Stimulated activated naive B cell treated with anti-CD40 and anti-IgM and Interleukin-4, amounts not matched to agents 10 μg/mL and 1 μg/mL and 100 μg/mL, for 72 hours (primary cell): ENCODE results near the gene NELFB.

ENCODE experiments used
- ATAC-seq, 2 donors: fragments of 150-1000 bp; cut with Tn5 transposase; replicated peaks; 2 replicates each; pipeline ENCODE4 v1.10.0; 2021; ENCODE audit warnings: moderate library complexity in 1 of 2
- DNase-seq: peaks from one replicate; pipeline ENCODE4 v3.0.0; 2021
- H3K27ac Mint-ChIP-seq: one replicate; pipeline ENCODE4 v1.8.0; 2022; ENCODE audit warnings: mild to moderate bottlenecking, mixed read lengths
- H3K27me3 Mint-ChIP-seq, 2 donors: one replicate each; pipeline ENCODE4 v1.8.0; 2022; ENCODE audit warnings: mixed read lengths in 2 of 2
- H3K36me3 Mint-ChIP-seq, 2 donors: one replicate each; pipeline ENCODE4 v1.8.0; 2022; ENCODE audit warnings: mixed read lengths in 2 of 2, mild to moderate bottlenecking in 1 of 2
- H3K4me1 Mint-ChIP-seq, 2 donors: one replicate each; pipeline ENCODE4 v1.8.0; 2022; ENCODE audit warnings: mixed read lengths in 2 of 2, mild to moderate bottlenecking in 1 of 2
- H3K4me3 Mint-ChIP-seq, 2 donors: one replicate each; pipeline ENCODE4 v1.8.0; 2022; ENCODE audit warnings: mild to moderate bottlenecking in 2 of 2, mixed read lengths in 2 of 2, moderate library complexity in 1 of 2
- H3K9me3 Mint-ChIP-seq, 2 donors: one replicate each; pipeline ENCODE4 v1.8.0; 2022; ENCODE audit warnings: mixed read lengths in 2 of 2, mild to moderate bottlenecking in 1 of 2

Gene NELFB

GRCh38 chr9:137254624-137255447 lies at the start of gene NELFB:
Gene NELFB, plus strand, starts transcription at chr9:137255327.
- Mint-ChIP-seq H3K9me3 (no peaks in the 10 kb centered on the region), H3K4me3 (peak within 1 kb of the TSS; percentile 82), H3K36me3 (peaks cover 0 to 8% of the 10 kb centered on the region in 2 donors), H3K27me3 (no peaks in the 10 kb centered on the region), H3K4me1 (peaks cover 18 to 32% of the 10 kb centered on the region in 2 donors), H3K27ac (peak within 1 kb of the TSS; percentile 84)
- DNase-seq (peak; percentile 92), ATAC-seq (peak; percentile 87 to 94)

GRCh38 chr9:137206602-137207001 lies 48.5 kb upstream of the NELFB start:
- no peaks in the 10 kb centered on the region for H3K27me3 Mint-ChIP-seq
- DNase-seq: no peak
- H3K9me3 Mint-ChIP-seq: no peaks in the 10 kb centered on the region
- peak overlapping the region; percentile 97 for H3K27ac Mint-ChIP-seq
- H3K36me3 Mint-ChIP-seq: peaks cover 25 to 42% of the 10 kb centered on the region in 2 donors
- H3K4me3 Mint-ChIP-seq: peak overlapping the region; percentile 93 to 95
- no peak for ATAC-seq
- H3K4me1 Mint-ChIP-seq: peaks cover 33 to 54% of the 10 kb centered on the region in 2 donors

- peaks cover 30 to 44% of the 10 kb centered on the region in 2 donors for H3K36me3 Mint-ChIP-seq
- DNase-seq: no peak
- H3K4me1 Mint-ChIP-seq: peaks cover 17 to 18% of the 10 kb centered on the region in 2 donors
- no peaks in the 10 kb centered on the region for H3K27me3 Mint-ChIP-seq
- H3K27ac Mint-ChIP-seq: peak overlapping the region; percentile 85
- no peak for ATAC-seq
- no peaks in the 10 kb centered on the region for H3K9me3 Mint-ChIP-seq
- no peak overlapping the region for H3K4me3 Mint-ChIP-seq
Observed at GRCh38 chr9:137211532-137211931, 43.6 kb upstream of the NELFB start.

DNA sequence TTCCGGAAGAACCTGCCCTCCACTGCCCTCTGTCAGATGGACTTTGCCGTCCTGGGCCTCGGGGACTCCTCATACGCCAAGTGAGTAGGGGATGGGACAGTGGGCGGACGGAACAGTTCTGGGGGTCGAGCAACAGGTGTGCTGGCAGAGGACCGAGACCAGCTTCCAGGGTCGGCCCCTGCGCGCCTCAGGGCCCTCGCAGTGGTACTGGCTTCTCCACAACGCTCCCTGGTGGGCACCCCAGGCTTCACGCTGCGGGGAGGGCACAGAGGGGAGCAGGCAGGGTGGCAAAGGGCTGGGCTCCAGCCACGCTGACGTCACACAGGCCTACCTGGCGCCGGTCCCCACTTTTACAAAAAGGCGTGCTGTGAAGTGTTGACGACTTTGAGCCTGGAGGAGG lies 42.6 kb upstream of the NELFB start:
- no peak for DNase-seq
- H3K27me3 Mint-ChIP-seq: no peaks in the 10 kb centered on the region
- H3K36me3 Mint-ChIP-seq: peaks cover 23 to 34% of the 10 kb centered on the region in 2 donors
- H3K4me1 Mint-ChIP-seq: peaks cover 8 to 14% of the 10 kb centered on the region in 2 donors
- no peak for ATAC-seq
- H3K4me3 Mint-ChIP-seq: no peak overlapping the region
- no peak overlapping the region for H3K27ac Mint-ChIP-seq
- no peaks in the 10 kb centered on the region for H3K9me3 Mint-ChIP-seq

DNA sequence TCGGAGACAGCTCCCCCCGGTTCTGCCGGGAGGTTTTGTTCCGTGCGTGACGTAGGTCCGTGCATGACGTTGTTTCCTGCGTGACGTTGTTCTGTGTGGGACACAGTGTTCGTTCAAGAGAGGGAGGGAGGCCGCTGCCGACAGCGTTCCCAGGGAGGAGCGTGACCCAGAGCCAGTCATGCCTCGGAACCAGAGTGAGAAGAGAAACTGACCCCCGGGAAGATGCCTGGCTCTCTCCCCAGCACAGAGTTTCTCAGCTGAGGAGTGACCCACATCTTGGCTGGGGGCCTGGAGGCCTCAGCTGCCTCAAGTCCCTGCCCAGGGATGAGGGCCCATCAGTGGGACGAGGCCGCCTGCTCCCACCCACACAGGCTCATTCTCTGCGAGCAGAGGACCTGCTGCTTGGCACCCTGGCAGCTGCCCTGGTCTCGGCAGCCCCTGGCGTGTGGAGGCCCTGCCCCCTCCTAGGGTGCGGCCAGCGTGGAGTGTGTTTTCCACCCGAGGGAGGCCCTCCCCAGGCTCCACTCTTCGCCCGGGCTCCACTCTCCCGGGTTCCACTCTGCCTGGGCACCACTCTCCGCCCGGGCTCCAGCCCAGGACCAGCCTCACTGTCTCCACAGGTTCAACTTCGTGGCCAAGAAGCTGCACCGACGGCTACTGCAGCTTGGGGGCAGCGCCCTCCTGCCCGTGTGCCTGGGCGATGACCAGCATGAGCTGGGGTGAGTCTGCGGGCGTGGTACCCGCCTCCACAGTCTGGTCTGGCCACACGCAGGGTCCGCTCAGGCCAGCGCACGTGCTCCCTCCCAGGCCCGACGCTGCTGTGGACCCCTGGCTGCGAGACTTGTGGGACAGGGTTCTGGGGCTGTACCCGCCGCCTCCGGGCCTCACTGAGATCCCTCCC lies 41.7 kb upstream of the NELFB start:
- Mint-ChIP-seq H3K9me3 (no peaks in the 10 kb centered on the region), H3K4me3 (no peak overlapping the region), H3K27me3 (no peaks in the 10 kb centered on the region), H3K4me1 (peaks cover 7 to 11% of the 10 kb centered on the region in 2 donors), H3K36me3 (peaks cover 22 to 31% of the 10 kb centered on the region in 2 donors), H3K27ac (no peak overlapping the region)
- ATAC-seq: no peak
- no peak for DNase-seq

GRCh38 chr9:137214620-137215019 lies 40.5 kb upstream of the NELFB start:
- ATAC-seq: no peak
- H3K4me1 Mint-ChIP-seq: peaks cover 5 to 6% of the 10 kb centered on the region in 2 donors
- DNase-seq: no peak
- no peaks in the 10 kb centered on the region for H3K9me3 Mint-ChIP-seq
- H3K4me3 Mint-ChIP-seq: no peak overlapping the region
- H3K36me3 Mint-ChIP-seq: peaks cover 17 to 28% of the 10 kb centered on the region in 2 donors
- no peaks in the 10 kb centered on the region for H3K27me3 Mint-ChIP-seq
- H3K27ac Mint-ChIP-seq: no peak overlapping the region

DNA sequence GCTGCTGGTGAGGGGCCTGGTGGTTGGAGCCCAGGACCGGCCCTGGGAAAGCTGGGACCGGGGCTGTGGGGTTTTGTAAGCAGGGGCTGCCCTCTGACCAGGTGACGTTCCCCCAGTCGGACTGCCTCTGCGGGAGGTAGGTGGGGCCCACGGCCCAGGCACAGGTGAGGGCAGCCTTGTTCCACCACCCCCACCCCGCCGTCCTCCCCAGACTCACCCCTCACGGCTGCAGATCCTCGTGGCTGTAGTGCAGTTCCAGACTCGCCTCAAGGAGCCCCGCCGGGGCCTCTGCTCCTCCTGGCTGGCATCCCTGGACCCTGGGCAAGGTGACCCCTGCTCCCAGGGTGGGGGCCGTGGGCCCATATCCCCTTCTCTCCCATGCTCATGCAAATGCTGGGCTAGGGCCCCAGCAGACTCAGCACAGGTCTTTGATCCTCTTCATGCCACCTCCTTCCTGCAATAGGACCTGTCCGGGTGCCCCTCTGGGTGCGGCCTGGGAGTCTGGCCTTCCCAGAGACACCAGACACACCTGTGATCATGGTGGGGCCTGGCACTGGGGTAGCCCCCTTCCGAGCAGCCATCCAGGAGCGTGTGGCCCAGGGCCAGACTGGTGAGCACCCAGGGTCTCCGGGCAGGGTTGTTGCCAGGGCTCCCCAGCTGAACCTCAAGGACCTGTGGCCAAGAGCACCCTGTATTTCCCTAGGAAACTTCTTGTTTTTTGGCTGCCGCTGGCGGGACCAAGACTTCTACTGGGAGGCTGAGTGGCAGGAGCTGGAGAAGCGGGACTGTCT lies 39.7 kb upstream of the NELFB start:
- Mint-ChIP-seq H3K9me3 (no peaks in the 10 kb centered on the region), H3K36me3 (peaks cover 15 to 28% of the 10 kb centered on the region in 2 donors), H3K4me1 (peaks cover 5 to 6% of the 10 kb centered on the region in 2 donors), H3K4me3 (no peak overlapping the region), H3K27ac (no peak overlapping the region), H3K27me3 (no peaks in the 10 kb centered on the region)
- no peak for DNase-seq
- ATAC-seq: no peak

- ATAC-seq (no peak), DNase-seq (no peak)
- no peak overlapping the region for H3K27ac Mint-ChIP-seq
- H3K4me1 Mint-ChIP-seq: peaks cover 5% of the 10 kb centered on the region in 2 donors
- no peak overlapping the region for H3K4me3 Mint-ChIP-seq
- peaks cover 10 to 19% of the 10 kb centered on the region in 2 donors for H3K36me3 Mint-ChIP-seq
- H3K9me3 Mint-ChIP-seq: no peaks in the 10 kb centered on the region
- H3K27me3 Mint-ChIP-seq: no peaks in the 10 kb centered on the region
Observed at GRCh38 chr9:137216188-137216965, 38.8 kb upstream of the NELFB start.

DNA sequence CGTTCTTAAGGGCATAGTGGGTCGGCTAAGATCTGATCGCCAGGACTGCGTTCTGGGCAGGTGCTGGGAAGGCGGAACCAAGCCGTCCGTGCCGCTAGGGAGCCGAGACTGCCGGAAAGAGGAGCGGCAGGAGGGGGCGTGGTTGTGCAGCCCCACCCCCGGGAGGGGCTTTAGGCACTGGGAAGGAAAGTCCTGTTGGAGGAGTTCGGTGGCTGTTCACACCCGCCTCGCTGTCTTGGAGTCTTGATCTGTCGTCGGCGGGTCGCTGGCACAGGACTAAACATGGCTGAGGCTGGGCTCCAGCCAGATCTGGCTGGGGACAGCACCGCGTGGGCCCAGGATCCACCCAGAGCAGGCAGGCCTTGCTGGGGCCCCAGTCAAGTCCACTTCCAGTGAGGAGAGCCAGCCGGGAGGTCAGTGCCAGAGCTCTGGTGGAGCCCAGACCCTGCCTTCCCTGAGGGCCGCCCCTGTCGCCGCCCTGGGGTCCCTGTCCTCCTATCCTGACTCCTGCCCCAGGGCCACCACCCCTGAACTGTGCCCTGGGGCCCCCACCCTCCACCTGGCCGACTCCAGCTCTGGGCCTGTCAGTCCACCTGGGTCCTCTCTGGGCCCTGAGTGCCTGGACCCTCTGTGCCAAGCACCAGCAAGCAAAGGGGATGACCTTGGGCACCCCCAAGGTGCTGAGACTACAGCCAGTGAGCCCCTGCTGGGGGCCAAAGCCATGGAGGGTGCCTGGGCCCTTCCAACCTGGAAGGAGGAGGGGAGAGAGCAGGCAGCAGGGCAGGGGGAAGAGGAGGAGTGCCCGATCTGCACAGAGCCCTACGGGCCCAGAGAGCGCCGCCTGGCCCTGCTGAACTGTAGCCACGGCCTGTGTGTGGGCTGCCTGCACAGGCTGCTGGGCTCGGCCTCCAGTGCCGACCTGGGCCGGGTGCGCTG lies 37.6 kb upstream of the NELFB start:
- H3K27ac Mint-ChIP-seq: peak overlapping the region; percentile 34
- DNase-seq (no peak), ATAC-seq (no peak)
- peaks cover 10 to 19% of the 10 kb centered on the region in 2 donors for H3K36me3 Mint-ChIP-seq
- H3K4me1 Mint-ChIP-seq: peaks cover 5% of the 10 kb centered on the region in 2 donors
- H3K4me3 Mint-ChIP-seq: no peak overlapping the region
- H3K27me3 Mint-ChIP-seq: no peaks in the 10 kb centered on the region
- no peaks in the 10 kb centered on the region for H3K9me3 Mint-ChIP-seq

GRCh38 chr9:137218212-137218753 lies 36.8 kb upstream of the NELFB start:
- DNase-seq: no peak
- H3K27me3 Mint-ChIP-seq: no peaks in the 10 kb centered on the region
- H3K4me3 Mint-ChIP-seq: peak overlapping the region in 1 of 2 donors; percentile 30
- no peaks in the 10 kb centered on the region for H3K9me3 Mint-ChIP-seq
- no peak overlapping the region for H3K27ac Mint-ChIP-seq
- peaks cover 10 to 15% of the 10 kb centered on the region in 2 donors for H3K36me3 Mint-ChIP-seq
- peaks cover 9 to 11% of the 10 kb centered on the region in 2 donors for H3K4me1 Mint-ChIP-seq
- ATAC-seq: no peak

DNA sequence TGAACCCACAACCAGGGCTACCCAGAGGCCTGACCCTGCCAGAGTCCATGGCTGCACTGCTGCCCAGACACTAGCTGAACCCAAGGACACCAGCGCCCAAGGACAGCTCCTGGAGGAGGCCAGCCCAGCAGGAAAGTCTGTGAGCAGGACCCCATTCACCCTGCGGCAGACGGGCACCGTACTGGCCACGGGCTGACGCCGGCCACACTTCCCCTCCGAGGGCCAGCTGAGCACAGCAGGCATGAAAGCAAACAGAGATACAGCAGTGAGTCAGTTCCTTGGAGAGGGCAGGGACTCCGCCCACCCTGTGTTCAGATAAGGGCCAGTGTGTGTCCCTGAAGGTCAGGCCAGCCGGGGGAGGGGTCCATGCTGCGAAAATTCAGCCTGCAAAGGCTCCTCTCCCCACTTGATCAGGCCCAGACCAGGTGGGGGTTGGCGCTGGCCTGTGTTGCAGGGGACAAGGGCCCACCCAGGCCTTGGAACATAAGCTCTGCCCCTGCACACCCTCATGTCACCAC lies 36.3 kb upstream of the NELFB start:
- H3K4me3 Mint-ChIP-seq: peak overlapping the region in 1 of 2 donors; percentile 30
- DNase-seq: no peak
- peaks cover 9 to 12% of the 10 kb centered on the region in 2 donors for H3K4me1 Mint-ChIP-seq
- peaks cover 10 to 15% of the 10 kb centered on the region in 2 donors for H3K36me3 Mint-ChIP-seq
- ATAC-seq: no peak
- H3K27me3 Mint-ChIP-seq: no peaks in the 10 kb centered on the region
- no peak overlapping the region for H3K27ac Mint-ChIP-seq
- H3K9me3 Mint-ChIP-seq: no peaks in the 10 kb centered on the region

- no peaks in the 10 kb centered on the region for H3K9me3 Mint-ChIP-seq
- peak overlapping the region; percentile 5 to 37 for H3K4me3 Mint-ChIP-seq
- H3K27ac Mint-ChIP-seq: peak overlapping the region; percentile 57
- DNase-seq (no peak), ATAC-seq (no peak)
- H3K4me1 Mint-ChIP-seq: peaks cover 9 to 19% of the 10 kb centered on the region in 2 donors
- H3K36me3 Mint-ChIP-seq: peaks cover 8 to 11% of the 10 kb centered on the region in 2 donors
- H3K27me3 Mint-ChIP-seq: no peaks in the 10 kb centered on the region
Observed at GRCh38 chr9:137219757-137220316, 35.3 kb upstream of the NELFB start.
